Mucosa of descending colon (tissue), 3 donors: ENCODE data around the gene PDE4D. TPM values are rescaled to one million over a fixed set of nuclear protein-coding genes. Genes with fewer than 3 reads are reported as not detected.

Experiments
- ATAC-seq: fragments of 200-7000 bp; cut with Tn5 transposase; one replicate; pipeline ENCODE4 v1.9.1; 2020; ENCODE audit warnings: mild to moderate bottlenecking, moderate library complexity
- DNase-seq, 3 donors: peaks; one replicate each; pipeline ENCODE4 v3.0.0-alpha.2; 2020
- H3K36me3 ChIP-seq: fragments of 200-600 bp; one replicate; pipeline ENCODE4 v1.8.0; 2021; ENCODE audit warnings: low read depth, mild to moderate bottlenecking
- H3K4me1 ChIP-seq: fragments of 200-600 bp; one replicate; pipeline ENCODE4 v1.8.0; 2021; ENCODE audit warnings: low read depth, mild to moderate bottlenecking
- H3K4me3 ChIP-seq: fragments of 200-600 bp; one replicate; pipeline ENCODE4 v1.8.0; 2021; ENCODE audit warnings: mild to moderate bottlenecking
- H3K9me3 ChIP-seq: fragments of 200-600 bp; one replicate; pipeline ENCODE4 v1.8.0; 2021; ENCODE audit warnings: mild to moderate bottlenecking
- CTCF ChIP-seq: fragments of 200-600 bp; IDR thresholded peaks from one replicate; pipeline ENCODE4 v1.8.0; 2022; ENCODE audit warnings: antibody characterized with exemption, mild to moderate bottlenecking
- intact Hi-C, 2 donors: fragments of 100-400 bp; cut with DNase I in 1 of 2; cut with micrococcal nuclease in 1 of 2; formaldehyde crosslinking; loops; one replicate each; pipeline versions ENCODE4 v1.11.0 to v1.11.1; 2022; cut with DNase I, micrococcal nuclease
- total RNA-seq, 3 donors: library from RNA; stranded (reverse); fragmentation: NEBNext Ultra II Directional in 2 of 3; extraction: Animal tissue kit (Norgen Biotek cat#: 25700) in 2 of 3; gene quantifications; one replicate each; pipeline versions ENCODE4 v1.2.1 to v1.2.4, GENCODE V29; 2021 to 2023
- donor health status: DM: no; HTN: no; CAD: no; lungs with moderate emphysema.
- donor health status: DM: no; HTN: no; CAD: no.
- donor health status: DM: no; HTN: yes; CAD: no.

The PDE4D gene
- total RNA-seq, 3 donors from 2014 or later: 37.9 to 137 (median 100) TPM

GRCh38 chr5:59097712-59098111 lies 795.8 kb downstream of the PDE4D start:
- ATAC-seq (no peak), DNase-seq (no peak)
- intact Hi-C loops: no loop called here
- Histone ChIP-seq H3K4me3 (no peak overlapping the region), H3K36me3 (no peaks in the 10 kb centered on the region), H3K4me1 (peaks cover 7% of the 10 kb centered on the region), H3K9me3 (no peaks in the 10 kb centered on the region)
- no peak for TF ChIP-seq CTCF

- Histone ChIP-seq H3K9me3 (no peaks in the 10 kb centered on the region), H3K4me1 (peaks cover 7% of the 10 kb centered on the region), H3K4me3 (no peak overlapping the region), H3K36me3 (no peaks in the 10 kb centered on the region)
- no peak for TF ChIP-seq CTCF
- DNase-seq (no peak), ATAC-seq (no peak)
- intact Hi-C loops: no loop called here
Measured at GRCh38 chr5:59097116-59097515, 796.4 kb downstream of the PDE4D start.

DNA sequence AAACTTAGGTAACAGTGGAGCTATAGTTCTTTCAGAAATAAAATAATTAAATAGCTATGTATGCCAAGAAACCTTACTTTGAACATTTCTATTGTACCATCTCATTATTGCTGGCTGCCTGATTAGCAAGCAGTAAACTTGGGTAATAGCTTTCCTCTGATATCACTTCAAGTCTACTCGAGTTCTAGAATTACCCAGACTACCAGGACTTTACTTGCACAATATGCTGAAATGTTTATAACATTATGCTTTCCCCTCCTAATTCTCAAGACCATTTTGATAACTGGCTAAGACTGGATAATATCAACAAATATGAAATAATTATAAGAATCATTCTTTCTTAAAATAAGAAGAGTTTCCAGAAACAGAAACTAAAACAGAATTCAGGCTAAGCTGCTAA lies 798.0 kb downstream of the PDE4D start:
- no peak for TF ChIP-seq CTCF
- Histone ChIP-seq H3K4me3 (no peak overlapping the region), H3K4me1 (peaks cover 7% of the 10 kb centered on the region), H3K36me3 (no peaks in the 10 kb centered on the region), H3K9me3 (no peaks in the 10 kb centered on the region)
- intact Hi-C loops: no loop called here
- DNase-seq (no peak), ATAC-seq (no peak)

DNA sequence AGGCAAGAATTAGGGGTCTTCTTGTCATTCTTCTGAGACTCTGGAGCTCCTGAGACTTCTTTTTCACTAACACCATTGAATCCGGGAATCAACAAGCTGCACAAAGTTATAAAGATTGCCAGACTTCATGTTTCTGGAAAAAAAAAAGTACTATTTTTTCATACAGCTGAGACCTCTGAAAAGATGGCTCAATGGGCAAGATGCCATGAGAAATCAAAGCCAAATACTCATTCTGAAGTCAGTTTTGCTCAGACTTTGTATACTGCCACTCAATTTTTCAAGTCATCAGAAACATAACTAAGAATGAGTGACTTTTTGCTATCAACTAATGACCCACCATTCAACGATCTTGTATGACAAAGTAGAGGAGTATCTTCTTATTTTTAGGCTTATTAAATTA lies 798.7 kb downstream of the PDE4D start:
- ATAC-seq (no peak), DNase-seq (no peak)
- no peak overlapping the region for H3K4me3 ChIP-seq
- peaks cover 7% of the 10 kb centered on the region for H3K4me1 ChIP-seq
- no peaks in the 10 kb centered on the region for H3K36me3 ChIP-seq
- intact Hi-C loops: no loop called here
- no peaks in the 10 kb centered on the region for H3K9me3 ChIP-seq
- TF ChIP-seq CTCF: no peak

DNA sequence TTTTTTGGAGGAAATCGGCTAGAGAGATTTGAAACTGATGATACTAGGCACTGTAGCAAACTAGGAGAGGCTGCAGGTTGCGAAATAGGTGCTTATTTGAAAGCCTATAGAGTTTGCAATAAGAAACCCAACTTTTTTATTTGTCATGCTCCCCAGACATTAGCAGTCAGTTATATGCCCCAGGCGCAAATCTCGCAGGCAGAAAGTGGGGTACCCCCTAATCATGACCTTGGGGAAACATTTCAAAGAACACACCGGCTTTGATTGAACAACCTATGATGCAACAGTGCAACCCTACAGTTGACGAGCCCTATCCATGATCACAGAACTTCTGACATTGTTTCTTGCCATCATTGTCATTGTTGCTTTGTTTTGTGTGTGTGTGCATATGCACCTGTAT lies 800.2 kb downstream of the PDE4D start:
- no peak for ATAC-seq
- no peak for TF ChIP-seq CTCF
- Histone ChIP-seq H3K4me3 (no peak overlapping the region), H3K4me1 (peaks cover 4% of the 10 kb centered on the region), H3K36me3 (no peaks in the 10 kb centered on the region), H3K9me3 (no peaks in the 10 kb centered on the region)
- intact Hi-C loops: no loop called here
- DNase-seq: no peak

- H3K4me3 ChIP-seq: no peak overlapping the region
- H3K36me3 ChIP-seq: no peaks in the 10 kb centered on the region
- H3K9me3 ChIP-seq: no peaks in the 10 kb centered on the region
- ATAC-seq: no peak
- DNase-seq: no peak
- intact Hi-C loops: no loop called here
- TF ChIP-seq CTCF: no peak
- no peaks in the 10 kb centered on the region for H3K4me1 ChIP-seq
Measured at GRCh38 chr5:59092758-59093157, 800.8 kb downstream of the PDE4D start.
